ENCODE measurements around the gene DSG3. TPM values are rescaled to one million over a fixed set of nuclear protein-coding genes. Genes with fewer than 3 reads are reported as not detected.

DSG3 gene
- total RNA-seq, 2 donors from 2014 or later, result not detected

GRCh38 chr18:31509571-31509970 lies 62.0 kb downstream of the DSG3 start:
- H3K27me3 ChIP-seq (ENCODE audit: control insufficient read depth, insufficient read depth, low read length, poor library complexity, severe bottlenecking), result no peaks in the 10 kb centered on the region
- 100% methylated on average over 1 to 3 of the region's 3 CpGs for WGBS, 2 experiments (ENCODE audit: insufficient coverage in 1 of 2, insufficient read length in 1 of 2)
- H3K27me3 Mint-ChIP-seq (ENCODE audit: insufficient read depth), result no peaks in the 10 kb centered on the region

GRCh38 chr18:31510319-31510718 lies 62.8 kb downstream of the DSG3 start:
- Mint-ChIP-seq H3K4me3 (no peak overlapping the region), H3K4me1 (peaks cover 23% of the 10 kb centered on the region), H3K9me3 (peaks cover 7% of the 10 kb centered on the region), H3K27ac (no peak overlapping the region), H3K36me3 (ENCODE audit: low read depth) (peaks cover 22% of the 10 kb centered on the region), H3K27me3 (ENCODE audit: insufficient read depth) (no peaks in the 10 kb centered on the region)
- no peaks in the 10 kb centered on the region for H3K27me3 ChIP-seq (ENCODE audit: control insufficient read depth, insufficient read depth, low read length, poor library complexity, severe bottlenecking)
- DNase-seq, result no peak
- no peak overlapping the region for H3K9ac ChIP-seq (ENCODE audit: extremely low read depth, low read length, poor library complexity, severe bottlenecking)
- H3K36me3 ChIP-seq (ENCODE audit: control insufficient read depth, insufficient read depth, low read length), result no peaks in the 10 kb centered on the region
- TF ChIP-seq CTCF (conservative IDR thresholded peaks at IDR 0.05), result no peak
- H3K9me3 ChIP-seq (ENCODE audit: control insufficient read depth, low read length), result no peaks in the 10 kb centered on the region
- H3K4me1 ChIP-seq (ENCODE audit: control insufficient read depth, insufficient read depth, low read length), result peaks cover 4% of the 10 kb centered on the region
- no peak overlapping the region for H3K27ac ChIP-seq (ENCODE audit: low read depth, low read length)
- H3K4me3 ChIP-seq (ENCODE audit: low read length), result no peak overlapping the region

More at GRCh38 chr18:31509571-31509970, 62.0 kb downstream of the DSG3 start:
- no peak for TF ChIP-seq CTCF (conservative IDR thresholded peaks at IDR 0.05)
- Mint-ChIP-seq H3K9me3 (peaks cover 7% of the 10 kb centered on the region), H3K36me3 (ENCODE audit: low read depth) (peaks cover 22% of the 10 kb centered on the region), H3K4me1 (peaks cover 23% of the 10 kb centered on the region), H3K4me3 (no peak overlapping the region), H3K27ac (no peak overlapping the region)
- Histone ChIP-seq H3K27ac (ENCODE audit: low read depth, low read length) (no peak overlapping the region), H3K9ac (ENCODE audit: extremely low read depth, low read length, poor library complexity, severe bottlenecking) (no peak overlapping the region), H3K9me3 (ENCODE audit: control insufficient read depth, low read length) (no peaks in the 10 kb centered on the region), H3K4me3 (ENCODE audit: low read length) (no peak overlapping the region), H3K4me1 (ENCODE audit: control insufficient read depth, insufficient read depth, low read length) (peaks cover 4% of the 10 kb centered on the region), H3K36me3 (ENCODE audit: control insufficient read depth, insufficient read depth, low read length) (no peaks in the 10 kb centered on the region)
- DNase-seq, result no peak

- Mint-ChIP-seq H3K36me3 (ENCODE audit: low read depth) (peaks cover 18% of the 10 kb centered on the region), H3K4me3 (no peak overlapping the region), H3K27me3 (ENCODE audit: insufficient read depth) (no peaks in the 10 kb centered on the region), H3K9me3 (peaks cover 7% of the 10 kb centered on the region), H3K27ac (no peak overlapping the region), H3K4me1 (peaks cover 23% of the 10 kb centered on the region)
- no peak overlapping the region for H3K27ac ChIP-seq (ENCODE audit: low read depth, low read length)
- no peaks in the 10 kb centered on the region for H3K36me3 ChIP-seq (ENCODE audit: control insufficient read depth, insufficient read depth, low read length)
- no peak overlapping the region for H3K9ac ChIP-seq (ENCODE audit: extremely low read depth, low read length, poor library complexity, severe bottlenecking)
- no peak overlapping the region for H3K4me3 ChIP-seq (ENCODE audit: low read length)
- peaks cover 4% of the 10 kb centered on the region for H3K4me1 ChIP-seq (ENCODE audit: control insufficient read depth, insufficient read depth, low read length)
- no peak for DNase-seq
- H3K9me3 ChIP-seq (ENCODE audit: control insufficient read depth, low read length), result no peaks in the 10 kb centered on the region
- TF ChIP-seq CTCF (conservative IDR thresholded peaks at IDR 0.05), result peak; percentile 69
- WGBS, 2 experiments (ENCODE audit: insufficient coverage in 1 of 2, insufficient read length in 1 of 2), result 85 to 100% methylated on average over 2 to 6 of the region's 6 CpGs
- no peaks in the 10 kb centered on the region for H3K27me3 ChIP-seq (ENCODE audit: control insufficient read depth, insufficient read depth, low read length, poor library complexity, severe bottlenecking)
These were observed 63.6 kb downstream of the DSG3 start for GRCh38 chr18:31511098-31511497.

Measured in endodermal cell (in vitro differentiated cells).